Spleen (tissue), 11 donors: Measurements from ENCODE around the gene MRPL17. TPM values are rescaled to one million over a fixed set of nuclear protein-coding genes. Genes with fewer than 3 reads are reported as not detected.
"Not testable (repeated sequence)": the region's sequence is repeated elsewhere in the genome, so short reads cannot be mapped to it uniquely, and the experiment has no call there.

Experiments
- DNase-seq: peaks from one replicate; pipeline ENCODE4 v3.0.0-alpha.2; 2020
- H3K27ac ChIP-seq, 8 donors: fragments of 200-600 bp; sonication (generic) in 7 of 8; 1 replicate in 4 of 8; 2 replicates in 4 of 8; pipeline versions ENCODE4 v1.5.0 to v1.8.0; 2016 to 2021; ENCODE audit warnings: inconsistent platforms in 4 of 8, mild to moderate bottlenecking in 4 of 8, moderate library complexity in 1 of 8
- H3K27me3 ChIP-seq, 7 donors: fragments of 200-600 bp; sonication (generic) in 6 of 7; replicated peaks in 1 of 7; 1 replicate in 4 of 7; 2 replicates in 3 of 7; pipeline versions ENCODE4 v1.5.0 to v1.8.0; 2016 to 2021; ENCODE audit warnings: inconsistent platforms in 3 of 7, mild to moderate bottlenecking in 1 of 7
- H3K36me3 ChIP-seq, 6 donors: fragments of 200-600 bp; sonication (generic) in 5 of 6; 1 replicate in 4 of 6; 2 replicates in 2 of 6; pipeline versions ENCODE4 v1.5.0 to v1.8.0; 2016 to 2021; ENCODE audit warnings: inconsistent platforms in 2 of 6
- H3K4me1 ChIP-seq, 6 donors: fragments of 200-600 bp; sonication (generic) in 5 of 6; 1 replicate in 3 of 6; 2 replicates in 3 of 6; pipeline versions ENCODE4 v1.5.0 to v1.8.0; 2016 to 2021; ENCODE audit warnings: inconsistent platforms in 3 of 6
- H3K4me3 ChIP-seq, 8 donors: fragments of 200-600 bp; sonication (generic) in 7 of 8; 1 replicate in 4 of 8; 2 replicates in 4 of 8; pipeline versions ENCODE4 v1.5.0 to v1.8.0; 2016 to 2021; ENCODE audit warnings: inconsistent platforms in 4 of 8, mild to moderate bottlenecking in 4 of 8, moderate library complexity in 2 of 8
- H3K9me3 ChIP-seq, 8 donors: fragments of 200-600 bp; sonication (generic) in 7 of 8; 1 replicate in 4 of 8; 2 replicates in 4 of 8; pipeline versions ENCODE4 v1.5.0 to v1.8.0; 2016 to 2021; ENCODE audit warnings: inconsistent platforms in 4 of 8
- POLR2A ChIP-seq, 3 donors: fragments of 450-650 bp; IDR thresholded peaks; one replicate each; pipeline ENCODE4 v1.5.1; 2017; ENCODE audit warnings: antibody characterized with exemption in 3 of 3, mild to moderate bottlenecking in 1 of 3
- POLR2AphosphoS5 ChIP-seq, 3 donors: sonication (generic); formaldehyde crosslinking; IDR thresholded peaks; one replicate each; pipeline ENCODE4 v1.5.1; 2017; ENCODE audit warnings: antibody characterized with exemption in 3 of 3
- WGBS, 5 donors: extraction: QIAGEN DNeasy Blood & Tissue Kit in 3 of 5; methylation state at CpG; one replicate each; pipeline versions ENCODE4 v1.1.5 to v1.1.7; 2013 to 2018; 5-methylcytosine and 5-hydroxymethylcytosine counted together
- intact Hi-C: fragments of 100-400 bp; cut with DNase I; formaldehyde crosslinking; loops from one replicate; pipeline ENCODE4 v1.15.0; 2023; ENCODE audit warnings: low total_unique reads
- polyA plus RNA-seq, 3 donors: library from polyadenylated mRNA; stranded (reverse); fragments of 200-250 nt; gene quantifications; one replicate each; pipeline ENCODE4 v1.2.1, GENCODE V29; 2013
- total RNA-seq, 7 donors: library from RNA; depleted of rRNA in 3 of 7; stranded (reverse); fragments of >200 nt in 3 of 7; fragmentation: NEBNext Ultra II Directional in 4 of 7; extraction: Animal tissue kit (Norgen Biotek cat#: 25700) in 4 of 7; gene quantifications; one replicate each; pipeline versions ENCODE4 v1.1.0 to v1.2.1, GENCODE V29; 2016 to 2021
- TF ChIP-seq, protein P1 (sequence below), 11 experiments: fragments of 200-600 bp in 7 of 11; fragments of 450-650 bp in 4 of 11; sonication (generic) in 4 of 11; IDR thresholded peaks in 8 of 11; conservative IDR thresholded peaks in 3 of 11; 1 replicate in 7 of 11; 2 replicates in 4 of 11; pipeline versions ENCODE4 v1.4.0 to v1.8.0; 2016 to 2021; ENCODE audit warnings: antibody characterized with exemption in 11 of 11, inconsistent platforms in 4 of 11, mild to moderate bottlenecking in 1 of 11
- donor health status: healthy with polysubstance abuse.
- donor health status: DM: no; HTN: no; CAD: no; lungs with moderate emphysema.
- donor health status: DM: no; HTN: no; CAD: no.
- donor health status: Bipolar disorder and iron deficiency.
- donor health status: healthy.
- donor health status: DM: no; HTN: no; CAD: no.
- donor health status: DM: yes; HTN: yes; CAD: no.

MRPL17 gene
- total and polyA plus RNA-seq, 10 donors = 31.1 to 74.7 (median 42.0) TPM

DNA sequence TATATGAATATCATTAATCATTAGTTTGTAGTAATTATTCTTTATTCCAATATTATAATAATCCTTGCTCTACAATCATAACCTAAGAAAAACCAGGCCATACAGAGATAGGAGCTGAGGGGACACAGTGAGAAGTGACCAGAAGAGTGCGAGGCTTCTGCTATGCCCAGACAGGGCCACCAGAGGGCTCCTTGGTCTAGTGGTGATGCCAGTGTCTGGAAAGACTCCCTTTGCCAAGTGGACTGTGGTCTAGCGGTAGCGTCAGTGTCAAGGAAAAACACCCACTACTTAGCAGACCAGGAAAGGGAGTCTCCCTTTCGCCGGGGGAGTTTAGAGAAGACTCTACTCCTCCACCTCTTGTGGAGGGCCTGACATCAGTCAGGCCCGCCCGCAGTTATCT is 28.4 kb upstream of the MRPL17 start:
- H3K27me3 ChIP-seq, H3K27ac ChIP-seq, H3K4me3 ChIP-seq, intact Hi-C loops, DNase-seq: not testable (repeated sequence)
- Histone ChIP-seq H3K4me1 (peaks cover 0 to 16% (median 2%) of the 10 kb centered on the region in 6 donors), H3K36me3 (peaks cover 0 to 23% (median 0%) of the 10 kb centered on the region in 6 donors), H3K9me3 (peaks cover 0 to 18% (median 6%) of the 10 kb centered on the region in 8 donors)
- peak in 1 of 3 donors; percentile 44 for TF ChIP-seq POLR2AphosphoS5 (IDR thresholded peaks at IDR 0.05)
- TF ChIP-seq, protein P1, sequence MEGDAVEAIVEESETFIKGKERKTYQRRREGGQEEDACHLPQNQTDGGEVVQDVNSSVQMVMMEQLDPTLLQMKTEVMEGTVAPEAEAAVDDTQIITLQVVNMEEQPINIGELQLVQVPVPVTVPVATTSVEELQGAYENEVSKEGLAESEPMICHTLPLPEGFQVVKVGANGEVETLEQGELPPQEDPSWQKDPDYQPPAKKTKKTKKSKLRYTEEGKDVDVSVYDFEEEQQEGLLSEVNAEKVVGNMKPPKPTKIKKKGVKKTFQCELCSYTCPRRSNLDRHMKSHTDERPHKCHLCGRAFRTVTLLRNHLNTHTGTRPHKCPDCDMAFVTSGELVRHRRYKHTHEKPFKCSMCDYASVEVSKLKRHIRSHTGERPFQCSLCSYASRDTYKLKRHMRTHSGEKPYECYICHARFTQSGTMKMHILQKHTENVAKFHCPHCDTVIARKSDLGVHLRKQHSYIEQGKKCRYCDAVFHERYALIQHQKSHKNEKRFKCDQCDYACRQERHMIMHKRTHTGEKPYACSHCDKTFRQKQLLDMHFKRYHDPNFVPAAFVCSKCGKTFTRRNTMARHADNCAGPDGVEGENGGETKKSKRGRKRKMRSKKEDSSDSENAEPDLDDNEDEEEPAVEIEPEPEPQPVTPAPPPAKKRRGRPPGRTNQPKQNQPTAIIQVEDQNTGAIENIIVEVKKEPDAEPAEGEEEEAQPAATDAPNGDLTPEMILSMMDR (IDR thresholded peaks at IDR 0.05 in 8 of 11, conservative IDR thresholded peaks at IDR 0.05 in 3 of 11) = peak in 9 of 11 experiments; percentile 29 to 67 (median 54)
- WGBS, 5 donors = 75 to 92% (median 88%) methylated on average over 7 of the region's 7 CpGs

GRCh38 chr11:6708876-6709275 is 25.7 kb upstream of the MRPL17 start:
- Histone ChIP-seq H3K4me3 (no peak overlapping the region), H3K27me3 (no peaks in the 10 kb centered on the region), H3K9me3 (peaks cover 0 to 7% (median 2%) of the 10 kb centered on the region in 8 donors), H3K36me3 (peaks cover 0 to 20% (median 0%) of the 10 kb centered on the region in 6 donors), H3K27ac (no peak overlapping the region), H3K4me1 (peaks cover 0 to 36% (median 17%) of the 10 kb centered on the region in 6 donors)
- intact Hi-C loops = loop anchor here (5.0 to 10.0 kb wide), 2 partner anchors 46 to 177 kb away; no protein-coding TSS in a partner anchor
- no peak for TF ChIP-seq POLR2AphosphoS5 (IDR thresholded peaks at IDR 0.05)
- TF ChIP-seq, protein P1 (IDR thresholded peaks at IDR 0.05 in 8 of 11, conservative IDR thresholded peaks at IDR 0.05 in 3 of 11) = no peak
- no peak for TF ChIP-seq POLR2A (IDR thresholded peaks at IDR 0.05)
- no peak for DNase-seq
- 92 to 100% (median 96%) methylated on average over 2 of the region's 2 CpGs for WGBS, 5 donors

- WGBS, 5 donors = 46 to 55% (median 49%) methylated on average over 7 of the region's 7 CpGs
- intact Hi-C loops = loop anchor here (5.0 to 10.0 kb wide), 2 partner anchors 49 to 174 kb away; no protein-coding TSS in a partner anchor
- H3K4me1 ChIP-seq = peaks cover 0 to 46% (median 24%) of the 10 kb centered on the region in 6 donors
These were observed 22.9 kb upstream of the MRPL17 start for GRCh38 chr11:6705905-6706535.

More at GRCh38 chr11:6705905-6706535, 22.9 kb upstream of the MRPL17 start:
- no peak for DNase-seq
- TF ChIP-seq, protein P1 (IDR thresholded peaks at IDR 0.05 in 8 of 11, conservative IDR thresholded peaks at IDR 0.05 in 3 of 11) = peak; percentile 59 to 92 (median 86)
- no peak for TF ChIP-seq POLR2AphosphoS5 (IDR thresholded peaks at IDR 0.05)
- H3K4me3 ChIP-seq = no peak overlapping the region
- no peaks in the 10 kb centered on the region for H3K9me3 ChIP-seq
- H3K27ac ChIP-seq = peak overlapping the region in 5 of 8 donors; percentile 4 to 48 (median 28)
- no peaks in the 10 kb centered on the region for H3K27me3 ChIP-seq
- H3K36me3 ChIP-seq = peaks cover 0 to 12% (median 0%) of the 10 kb centered on the region in 6 donors
